Measurements from ENCODE around the gene TSPAN18. TPM values are rescaled to one million over a fixed set of nuclear protein-coding genes. Genes with fewer than 3 reads are reported as not detected.
A peak's percentile ranks its signal among the peaks of the same experiment; 100 is the strongest.

Gene TSPAN18
- total RNA-seq, 3 donors from 2014 or later, result 1.0 to 2.0 (median 1.8) TPM

DNA sequence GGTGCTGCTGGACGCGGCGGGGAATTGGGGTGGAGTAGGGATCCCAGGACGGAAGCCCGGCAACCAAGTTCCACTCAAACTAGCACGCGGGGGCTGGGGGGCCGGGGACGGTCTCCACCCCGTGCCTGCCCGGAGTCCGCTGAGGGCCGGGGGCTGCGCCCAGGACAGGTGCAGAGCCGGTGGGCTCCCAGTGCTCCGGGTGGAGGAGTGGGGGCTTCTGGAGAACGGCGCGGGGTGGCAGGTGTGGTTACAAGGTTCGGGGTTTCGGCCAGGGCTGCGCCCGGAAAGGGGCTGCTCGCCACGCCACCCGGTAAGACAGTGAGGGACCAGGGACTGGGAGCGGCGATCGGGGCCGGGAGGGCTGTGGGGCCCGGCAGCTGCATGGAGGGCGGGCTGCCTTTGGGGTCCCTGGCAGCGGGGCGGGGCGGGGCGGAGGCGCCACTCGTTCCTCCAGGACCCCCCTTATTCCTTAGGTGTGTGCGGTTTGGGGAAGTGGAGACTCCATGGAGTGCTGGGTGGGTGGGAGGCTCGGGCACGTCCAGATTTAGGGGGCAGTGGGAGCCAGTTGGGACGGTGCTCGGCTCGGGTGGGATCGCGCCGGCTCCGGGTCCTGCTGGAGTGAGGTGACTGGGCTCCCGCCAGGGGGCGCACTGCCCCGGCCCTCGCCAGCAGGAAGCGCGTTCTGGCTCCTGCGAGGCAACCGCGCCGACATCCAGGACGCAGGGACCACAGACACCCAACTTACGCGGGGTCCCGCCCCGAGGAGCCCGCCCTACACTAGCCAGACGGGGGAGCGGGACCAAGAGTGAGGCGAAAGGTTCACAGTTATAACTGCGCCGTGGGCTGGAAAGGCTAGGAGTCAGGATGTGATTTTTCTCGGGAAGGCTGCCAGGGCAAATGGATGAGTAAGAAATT lies 868 bp downstream of the TSPAN18 start:
- no peaks in the 10 kb centered on the region for H3K36me3 ChIP-seq
- H3K27ac ChIP-seq, result no peak overlapping the region
- H3K4me3 ChIP-seq, result peak overlapping the region; percentile 58 to 82 (median 63)
- peaks cover 0 to 11% of the 10 kb centered on the region in 2 donors for H3K27me3 ChIP-seq
- TF ChIP-seq, protein P1, sequence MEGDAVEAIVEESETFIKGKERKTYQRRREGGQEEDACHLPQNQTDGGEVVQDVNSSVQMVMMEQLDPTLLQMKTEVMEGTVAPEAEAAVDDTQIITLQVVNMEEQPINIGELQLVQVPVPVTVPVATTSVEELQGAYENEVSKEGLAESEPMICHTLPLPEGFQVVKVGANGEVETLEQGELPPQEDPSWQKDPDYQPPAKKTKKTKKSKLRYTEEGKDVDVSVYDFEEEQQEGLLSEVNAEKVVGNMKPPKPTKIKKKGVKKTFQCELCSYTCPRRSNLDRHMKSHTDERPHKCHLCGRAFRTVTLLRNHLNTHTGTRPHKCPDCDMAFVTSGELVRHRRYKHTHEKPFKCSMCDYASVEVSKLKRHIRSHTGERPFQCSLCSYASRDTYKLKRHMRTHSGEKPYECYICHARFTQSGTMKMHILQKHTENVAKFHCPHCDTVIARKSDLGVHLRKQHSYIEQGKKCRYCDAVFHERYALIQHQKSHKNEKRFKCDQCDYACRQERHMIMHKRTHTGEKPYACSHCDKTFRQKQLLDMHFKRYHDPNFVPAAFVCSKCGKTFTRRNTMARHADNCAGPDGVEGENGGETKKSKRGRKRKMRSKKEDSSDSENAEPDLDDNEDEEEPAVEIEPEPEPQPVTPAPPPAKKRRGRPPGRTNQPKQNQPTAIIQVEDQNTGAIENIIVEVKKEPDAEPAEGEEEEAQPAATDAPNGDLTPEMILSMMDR (IDR thresholded peaks at IDR 0.05), result peak; percentile 81 to 86 (median 81)
- TF ChIP-seq POLR2AphosphoS5 (IDR thresholded peaks at IDR 0.05) (peak in 1 of 3 donors; percentile 13), POLR2A (IDR thresholded peaks at IDR 0.05) (no peak)
- DNase-seq (ENCODE audit: low spot score in 2 of 2), result peak; percentile 57 to 73
- intact Hi-C loops (cut with DNase I; ENCODE audit: low total_unique reads), result loop anchor here (10.0 kb wide), 1 partner anchor 187 kb away; no protein-coding TSS in a partner anchor
- peaks cover 0 to 7% of the 10 kb centered on the region in 2 donors for H3K4me1 ChIP-seq
- no peaks in the 10 kb centered on the region for H3K9me3 ChIP-seq

DNA sequence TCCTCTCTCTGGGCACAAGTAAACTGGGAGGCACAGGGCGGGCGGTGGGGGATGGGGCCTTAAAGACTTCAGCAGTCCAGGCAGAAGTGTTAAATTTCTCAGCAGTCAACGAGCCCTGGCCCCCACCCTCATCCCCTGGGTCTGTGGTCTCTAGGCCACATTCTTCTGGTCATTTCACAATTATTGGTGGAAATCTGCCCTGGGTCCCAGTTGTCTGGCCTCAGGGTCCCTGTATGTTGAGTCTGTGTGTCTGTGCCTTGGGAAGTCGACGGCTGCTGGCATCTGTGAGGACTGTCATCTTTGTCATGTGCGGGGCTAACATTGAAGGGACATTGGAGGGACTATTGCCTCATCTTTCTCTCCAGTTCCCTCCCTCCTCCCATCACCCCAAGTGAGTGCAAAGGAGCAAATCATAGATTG lies 1.7 kb downstream of the TSPAN18 start:
- H3K27ac ChIP-seq, result no peak overlapping the region
- DNase-seq (ENCODE audit: low spot score in 2 of 2), result no peak
- intact Hi-C loops (cut with DNase I; ENCODE audit: low total_unique reads), result loop anchor here (10.0 kb wide), 1 partner anchor 186 kb away; no protein-coding TSS in a partner anchor
- no peaks in the 10 kb centered on the region for H3K9me3 ChIP-seq
- H3K4me3 ChIP-seq, result no peak overlapping the region
- peaks cover 0 to 7% of the 10 kb centered on the region in 2 donors for H3K4me1 ChIP-seq
- no peaks in the 10 kb centered on the region for H3K36me3 ChIP-seq
- no peak for TF ChIP-seq POLR2A (IDR thresholded peaks at IDR 0.05)
- TF ChIP-seq POLR2AphosphoS5 (IDR thresholded peaks at IDR 0.05), result no peak
- TF ChIP-seq, protein P1 (IDR thresholded peaks at IDR 0.05), result no peak
- H3K27me3 ChIP-seq, result peaks cover 0 to 11% of the 10 kb centered on the region in 2 donors

DNA sequence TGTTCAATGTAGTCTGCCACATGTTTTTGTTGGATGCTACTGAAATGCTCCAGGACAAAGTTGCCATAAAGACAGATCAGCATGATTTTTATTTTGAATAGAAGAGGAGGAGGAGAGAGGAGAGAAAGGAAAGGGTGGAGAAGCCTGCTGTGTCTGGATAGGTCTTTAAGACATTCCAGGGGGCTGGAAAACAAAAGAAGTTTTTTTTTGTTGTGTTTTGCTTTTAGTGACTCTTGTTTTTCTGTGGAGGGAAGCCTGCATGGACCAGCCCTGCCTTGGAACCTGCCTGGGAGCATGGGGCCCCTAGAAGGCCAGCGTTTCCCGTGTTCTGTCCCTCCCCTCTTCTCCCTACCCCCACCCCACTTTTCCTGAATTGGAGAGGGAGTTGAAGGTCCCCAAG lies 2.3 kb downstream of the TSPAN18 start:
- H3K27me3 ChIP-seq, result peaks cover 0 to 11% of the 10 kb centered on the region in 2 donors
- H3K4me1 ChIP-seq, result peaks cover 0 to 7% of the 10 kb centered on the region in 2 donors
- no peak overlapping the region for H3K4me3 ChIP-seq
- no peak for DNase-seq (ENCODE audit: low spot score in 2 of 2)
- H3K9me3 ChIP-seq, result no peaks in the 10 kb centered on the region
- intact Hi-C loops (cut with DNase I; ENCODE audit: low total_unique reads), result loop anchor here (10.0 kb wide), 1 partner anchor 186 kb away; no protein-coding TSS in a partner anchor
- TF ChIP-seq POLR2AphosphoS5 (IDR thresholded peaks at IDR 0.05) (no peak), POLR2A (IDR thresholded peaks at IDR 0.05) (no peak)
- TF ChIP-seq, protein P1 (IDR thresholded peaks at IDR 0.05), result no peak
- H3K36me3 ChIP-seq, result no peaks in the 10 kb centered on the region
- peak overlapping the region in 1 of 2 donors; percentile 34 for H3K27ac ChIP-seq

DNA sequence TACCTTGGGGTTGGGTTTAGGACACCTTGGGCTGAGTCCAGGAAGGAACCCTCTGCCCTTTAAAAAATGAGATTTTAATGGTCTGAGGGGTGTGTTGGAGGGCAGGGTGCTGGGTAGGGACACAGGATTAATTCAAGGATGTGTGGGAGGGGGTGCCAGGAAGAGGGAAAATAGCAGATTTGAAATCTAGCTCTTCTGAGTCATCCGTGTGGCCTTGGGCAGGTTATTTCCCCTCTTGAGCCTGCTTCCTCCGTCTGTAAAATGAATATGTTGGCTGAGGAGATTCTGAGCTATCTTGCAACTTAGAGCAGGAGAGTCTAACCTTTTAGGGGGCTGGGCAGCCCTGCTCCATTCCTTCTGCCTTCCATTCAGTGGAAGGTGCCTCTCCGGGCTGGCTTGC lies 3.0 kb downstream of the TSPAN18 start:
- Histone ChIP-seq H3K36me3 (no peaks in the 10 kb centered on the region), H3K9me3 (no peaks in the 10 kb centered on the region), H3K4me3 (no peak overlapping the region), H3K27ac (peak overlapping the region in 1 of 2 donors; percentile 34), H3K4me1 (peaks cover 0 to 7% of the 10 kb centered on the region in 2 donors), H3K27me3 (peaks cover 0 to 11% of the 10 kb centered on the region in 2 donors)
- no peak for DNase-seq (ENCODE audit: low spot score in 2 of 2)
- intact Hi-C loops (cut with DNase I; ENCODE audit: low total_unique reads), result loop anchor here (10.0 kb wide), 1 partner anchor 185 kb away; no protein-coding TSS in a partner anchor
- TF ChIP-seq POLR2AphosphoS5 (IDR thresholded peaks at IDR 0.05) (no peak), POLR2A (IDR thresholded peaks at IDR 0.05) (no peak)
- TF ChIP-seq, protein P1 (IDR thresholded peaks at IDR 0.05), result no peak

DNA sequence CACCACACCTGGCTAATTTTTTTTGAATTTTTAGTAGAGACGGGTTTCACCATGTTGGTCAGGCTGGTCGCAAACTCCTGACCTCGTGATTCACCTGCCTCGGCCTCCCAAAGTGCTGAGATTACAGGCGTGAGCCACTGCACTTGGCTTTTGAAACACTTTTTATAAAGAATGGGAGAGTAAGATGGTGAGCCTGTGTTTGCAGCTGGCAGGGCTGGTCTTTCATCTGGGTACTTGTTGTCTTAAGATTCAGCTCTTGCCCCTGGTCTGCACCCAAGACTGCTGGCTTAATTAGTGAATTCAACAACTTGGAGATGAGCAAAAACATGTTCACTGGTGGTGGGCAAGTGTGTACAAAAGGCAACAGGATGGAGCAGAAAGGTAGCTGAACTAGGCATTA lies 4.0 kb downstream of the TSPAN18 start:
- intact Hi-C loops (cut with DNase I; ENCODE audit: low total_unique reads), result no loop called here
- Histone ChIP-seq H3K4me3 (no peak overlapping the region), H3K27me3 (peaks cover 0 to 11% of the 10 kb centered on the region in 2 donors), H3K36me3 (no peaks in the 10 kb centered on the region), H3K27ac (no peak overlapping the region), H3K4me1 (peaks cover 0 to 7% of the 10 kb centered on the region in 2 donors), H3K9me3 (no peaks in the 10 kb centered on the region)
- no peak for DNase-seq (ENCODE audit: low spot score in 2 of 2)
- TF ChIP-seq, protein P1 (IDR thresholded peaks at IDR 0.05), result no peak
- TF ChIP-seq POLR2A (IDR thresholded peaks at IDR 0.05) (no peak), POLR2AphosphoS5 (IDR thresholded peaks at IDR 0.05) (no peak)

Measured in breast epithelium (tissue), 4 donors.